Activated CD4-positive, alpha-beta T cell treated with anti-CD3 and anti-CD28 coated beads, Interleukin-2, amount 10 ng/mL, durations not matched to agents 7 days and 5 days (primary cell): Measurements from ENCODE around the gene OXCT1. TPM values are rescaled to one million over a fixed set of nuclear protein-coding genes. Genes with fewer than 3 reads are reported as not detected.

Source experiments
- CTCF ChIA-PET: fragments of 350-600 bp; sonication (Branson Sonifier 250); formaldehyde crosslinking; loops from one replicate; lab custom pipeline; 2021; ENCODE audit warnings: antibody characterized with exemption; lab: Charles Lee
- POLR2A ChIA-PET: fragments of 350-600 bp; sonication (Branson Sonifier 250); formaldehyde crosslinking; loops from one replicate; lab custom pipeline; 2021; ENCODE audit warnings: antibody characterized with exemption; lab: Charles Lee
- DNase-seq: peaks from one replicate; pipeline ENCODE4 v3.0.0-alpha.2; 2020
- H3K27ac Mint-ChIP-seq: one replicate; pipeline ENCODE4 v1.8.0; 2021; ENCODE audit warnings: mild to moderate bottlenecking, moderate library complexity, mixed read lengths
- H3K27me3 Mint-ChIP-seq: one replicate; pipeline ENCODE4 v1.8.0; 2021; ENCODE audit warnings: mixed read lengths
- H3K36me3 Mint-ChIP-seq: one replicate; pipeline ENCODE4 v1.8.0; 2021; ENCODE audit warnings: low read depth, mixed read lengths
- H3K4me1 Mint-ChIP-seq: one replicate; pipeline ENCODE4 v1.8.0; 2021; ENCODE audit warnings: mixed read lengths
- H3K4me3 Mint-ChIP-seq: one replicate; pipeline ENCODE4 v1.8.0; 2021; ENCODE audit warnings: mild to moderate bottlenecking, moderate library complexity, mixed read lengths
- H3K9me3 Mint-ChIP-seq: one replicate; pipeline ENCODE4 v1.8.0; 2021; ENCODE audit warnings: mixed read lengths
- total RNA-seq, 2 experiments: library from RNA; stranded (reverse); gene quantifications; one replicate each; pipeline ENCODE4 v1.2.3, GENCODE V29; 2021

OXCT1 gene
- total RNA-seq, 2 experiments from 2014 or later, result 58.7 to 59.9 TPM

DNA sequence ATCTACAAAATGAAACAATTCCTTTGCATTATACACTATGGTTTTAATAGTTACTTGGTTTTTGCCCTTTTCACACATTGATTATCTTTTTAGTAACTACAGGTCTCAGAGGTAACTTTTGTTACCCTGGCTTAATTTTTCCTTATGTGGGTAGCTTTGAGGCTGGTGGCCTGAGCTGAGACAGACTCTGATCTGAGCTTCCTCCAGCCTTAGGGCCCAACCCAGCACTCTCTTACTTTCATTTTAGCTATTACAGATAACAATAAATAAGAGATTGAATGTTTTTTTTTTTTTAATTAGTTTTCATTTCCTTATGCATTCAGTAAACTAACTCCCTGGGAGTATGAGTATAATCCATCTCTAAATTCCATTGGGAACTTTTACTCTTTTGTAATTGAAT, 15.1 kb upstream of the OXCT1 start:
- DNase-seq, result no peak
- H3K27ac Mint-ChIP-seq, result no peak overlapping the region
- ChIA-PET POLR2A (interaction anchor here (0.7 to 0.9 kb wide), 2 partner anchors 19 to 1135 kb away, joined by 3 read pairs; partner anchors contain the start of gene RIMOC1), CTCF (interaction anchor here (0.9 to 1.0 kb wide), 3 partner anchors 8 to 11 kb away, joined by 3 to 5 read pairs (median 3); no protein-coding TSS in a partner anchor)
- peaks cover 19% of the 10 kb centered on the region for H3K27me3 Mint-ChIP-seq
- H3K4me1 Mint-ChIP-seq, result no peaks in the 10 kb centered on the region
- H3K4me3 Mint-ChIP-seq, result no peak overlapping the region
- H3K36me3 Mint-ChIP-seq, result no peaks in the 10 kb centered on the region
- no peaks in the 10 kb centered on the region for H3K9me3 Mint-ChIP-seq

DNA sequence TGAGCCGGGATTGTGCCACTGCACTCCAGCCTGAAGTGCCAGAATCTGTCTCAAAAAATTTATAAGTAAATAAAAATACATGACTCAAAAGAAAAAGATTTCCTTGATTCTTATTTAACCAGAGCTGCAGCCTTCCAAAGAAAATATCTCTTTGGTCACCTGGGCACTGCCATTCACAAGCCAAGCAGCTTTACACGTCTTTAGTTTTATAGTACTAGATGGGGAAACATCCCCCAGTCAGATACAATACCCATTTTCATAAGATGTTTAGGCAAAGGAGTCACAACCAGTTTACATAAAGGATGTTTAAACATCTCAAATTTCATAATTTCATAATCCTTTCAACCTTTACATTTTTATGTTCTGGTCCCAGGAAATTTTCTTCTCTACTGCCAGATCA, 13.7 kb upstream of the OXCT1 start:
- H3K4me3 Mint-ChIP-seq, result no peak overlapping the region
- peaks cover 14% of the 10 kb centered on the region for H3K27me3 Mint-ChIP-seq
- POLR2A ChIA-PET, result no interaction called here
- CTCF ChIA-PET, result interaction anchor here (1.0 kb wide), 1 partner anchor 20 kb away, joined by 3 read pairs; the partner anchor contains the start of gene RIMOC1
- H3K9me3 Mint-ChIP-seq, result no peaks in the 10 kb centered on the region
- no peak for DNase-seq
- no peak overlapping the region for H3K27ac Mint-ChIP-seq
- no peaks in the 10 kb centered on the region for H3K4me1 Mint-ChIP-seq
- no peaks in the 10 kb centered on the region for H3K36me3 Mint-ChIP-seq

DNA sequence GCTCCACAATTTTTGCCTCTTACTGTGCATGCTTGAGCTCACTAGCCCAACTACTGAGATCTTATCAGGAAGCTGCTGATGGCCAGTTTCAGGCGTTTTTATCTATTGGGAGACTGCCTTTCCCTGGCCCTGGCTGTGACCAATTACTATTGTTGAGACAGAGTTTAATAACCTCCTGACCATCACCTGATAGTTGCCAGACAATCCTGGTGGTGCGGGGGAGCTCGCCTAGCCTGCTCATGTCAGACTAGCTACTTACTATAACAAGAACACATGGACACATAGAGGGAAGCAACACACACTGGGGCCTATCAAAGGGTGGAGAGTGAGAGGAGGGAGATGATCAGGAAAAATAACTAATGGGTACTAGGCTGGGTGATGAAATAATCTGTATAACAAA, 13.0 kb upstream of the OXCT1 start:
- H3K9me3 Mint-ChIP-seq, result no peaks in the 10 kb centered on the region

GRCh38 chr5:41882765-41883164, 12.5 kb upstream of the OXCT1 start:
- Mint-ChIP-seq H3K4me3 (no peak overlapping the region), H3K27ac (no peak overlapping the region), H3K36me3 (no peaks in the 10 kb centered on the region), H3K9me3 (no peaks in the 10 kb centered on the region), H3K27me3 (peaks cover 4% of the 10 kb centered on the region), H3K4me1 (no peaks in the 10 kb centered on the region)
- POLR2A ChIA-PET, result no interaction called here
- CTCF ChIA-PET, result no interaction called here
- DNase-seq, result no peak

More for the DNA sequence above, 13.0 kb upstream of the OXCT1 start:
- peaks cover 8% of the 10 kb centered on the region for H3K27me3 Mint-ChIP-seq
- POLR2A ChIA-PET, result no interaction called here
- no peaks in the 10 kb centered on the region for H3K4me1 Mint-ChIP-seq
- H3K36me3 Mint-ChIP-seq, result no peaks in the 10 kb centered on the region
- no peak for DNase-seq
- H3K4me3 Mint-ChIP-seq, result no peak overlapping the region
- H3K27ac Mint-ChIP-seq, result no peak overlapping the region
- CTCF ChIA-PET, result interaction anchor here (1.0 kb wide), 1 partner anchor 21 kb away, joined by 3 read pairs; the partner anchor contains the start of gene RIMOC1

GRCh38 chr5:41878643-41879478, 8.6 kb upstream of the OXCT1 start:
- Mint-ChIP-seq H3K27me3 (no peaks in the 10 kb centered on the region), H3K4me3 (no peak overlapping the region), H3K9me3 (peaks cover 2% of the 10 kb centered on the region), H3K4me1 (peaks cover 11% of the 10 kb centered on the region), H3K27ac (no peak overlapping the region), H3K36me3 (peaks cover 2% of the 10 kb centered on the region)
- CTCF ChIA-PET, result interaction anchor here (1.0 kb wide), 1 partner anchor 20 kb away, joined by 3 read pairs; no protein-coding TSS in a partner anchor
- DNase-seq, result no peak
- POLR2A ChIA-PET, result no interaction called here

- H3K9me3 Mint-ChIP-seq, result peaks cover 2% of the 10 kb centered on the region
- CTCF ChIA-PET, result no interaction called here
Observed at GRCh38 chr5:41878173-41878572, 7.9 kb upstream of the OXCT1 start.

GRCh38 chr5:41877408-41877807, 7.2 kb upstream of the OXCT1 start:
- H3K4me1 Mint-ChIP-seq, result peaks cover 11% of the 10 kb centered on the region
- ChIA-PET POLR2A (no interaction called here), CTCF (interaction anchor here (1.2 kb wide), 1 partner anchor 8 kb away, joined by 5 read pairs; no protein-coding TSS in a partner anchor)
- H3K9me3 Mint-ChIP-seq, result peaks cover 2% of the 10 kb centered on the region
- no peaks in the 10 kb centered on the region for H3K27me3 Mint-ChIP-seq
- no peak for DNase-seq
- peaks cover 2% of the 10 kb centered on the region for H3K36me3 Mint-ChIP-seq
- no peak overlapping the region for H3K4me3 Mint-ChIP-seq
- no peak overlapping the region for H3K27ac Mint-ChIP-seq

More at GRCh38 chr5:41878173-41878572, 7.9 kb upstream of the OXCT1 start:
- no peaks in the 10 kb centered on the region for H3K27me3 Mint-ChIP-seq
- H3K4me3 Mint-ChIP-seq, result no peak overlapping the region
- H3K27ac Mint-ChIP-seq, result no peak overlapping the region
- peaks cover 11% of the 10 kb centered on the region for H3K4me1 Mint-ChIP-seq
- POLR2A ChIA-PET, result no interaction called here
- peaks cover 2% of the 10 kb centered on the region for H3K36me3 Mint-ChIP-seq
- no peak for DNase-seq

DNA sequence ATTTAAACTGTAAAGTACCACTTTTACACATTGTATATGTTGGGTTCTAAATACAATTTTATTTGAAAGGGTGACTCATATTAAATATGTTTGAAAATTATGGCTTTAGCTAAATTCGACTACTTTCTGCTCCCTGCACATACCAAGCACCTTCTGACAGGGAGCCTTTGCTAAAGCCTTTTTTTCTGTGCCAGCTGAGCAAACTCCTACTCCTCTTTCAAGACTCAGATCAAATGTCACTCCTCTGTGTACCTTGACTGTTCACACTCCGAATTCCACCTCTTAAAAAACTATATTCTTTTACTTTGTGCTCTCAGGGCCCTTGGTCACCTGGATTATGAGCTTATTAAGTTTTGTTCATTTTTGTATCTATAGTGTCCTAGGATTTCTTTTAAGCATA, 6.5 kb upstream of the OXCT1 start:
- Mint-ChIP-seq H3K36me3 (peaks cover 2% of the 10 kb centered on the region), H3K9me3 (peaks cover 2% of the 10 kb centered on the region), H3K4me3 (no peak overlapping the region), H3K27me3 (no peaks in the 10 kb centered on the region), H3K4me1 (peaks cover 11% of the 10 kb centered on the region), H3K27ac (no peak overlapping the region)
- no peak for DNase-seq
- CTCF ChIA-PET, result interaction anchor here (1.1 to 1.3 kb wide), 4 partner anchors 9 to 49 kb away, joined by 3 to 5 read pairs (median 4); partner anchors contain the start of gene FBXO4
- POLR2A ChIA-PET, result interaction anchor here (0.9 kb wide), 1 partner anchor 27 kb away, joined by 3 read pairs; the partner anchor contains the start of gene RIMOC1

GRCh38 chr5:41875121-41875520, 4.9 kb upstream of the OXCT1 start:
- Mint-ChIP-seq H3K27ac (no peak overlapping the region), H3K4me1 (peaks cover 21% of the 10 kb centered on the region), H3K27me3 (no peaks in the 10 kb centered on the region), H3K4me3 (no peak overlapping the region), H3K36me3 (peaks cover 2% of the 10 kb centered on the region), H3K9me3 (peaks cover 2% of the 10 kb centered on the region)
- ChIA-PET POLR2A (no interaction called here), CTCF (interaction anchor here (1.2 to 1.3 kb wide), 2 partner anchors 15 to 50 kb away, joined by 3 to 5 read pairs; partner anchors contain the start of gene FBXO4)
- no peak for DNase-seq

DNA sequence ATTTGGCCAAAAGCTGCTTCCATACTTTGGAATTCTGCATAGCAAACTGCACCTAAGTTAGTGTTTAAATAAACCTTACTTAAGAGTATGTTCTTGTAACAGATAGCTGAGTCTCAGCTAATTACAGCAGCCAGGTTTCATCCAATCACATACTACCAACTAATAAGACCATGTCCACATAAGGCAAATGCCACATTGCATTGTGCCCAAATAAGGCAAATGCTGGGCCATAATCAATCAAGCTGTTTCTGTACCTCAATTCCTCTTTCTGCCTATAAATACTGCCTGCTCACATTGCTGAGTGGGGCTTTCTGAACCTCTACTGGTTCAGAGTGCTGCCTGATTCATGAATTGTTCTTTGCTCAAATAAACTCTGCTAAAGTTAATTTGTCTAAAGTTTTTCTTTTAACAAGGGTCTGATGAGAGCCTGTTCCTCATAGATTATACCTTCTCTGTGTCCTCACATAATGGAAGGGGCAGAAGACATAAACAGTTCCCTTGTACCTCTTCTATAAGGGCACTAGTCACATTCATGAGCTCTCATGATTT, 4.4 kb upstream of the OXCT1 start:
- Mint-ChIP-seq H3K4me1 (peaks cover 21% of the 10 kb centered on the region), H3K27me3 (no peaks in the 10 kb centered on the region), H3K9me3 (peaks cover 2% of the 10 kb centered on the region), H3K36me3 (peaks cover 2% of the 10 kb centered on the region), H3K4me3 (no peak overlapping the region), H3K27ac (peak overlapping the region; percentile 31)
- ChIA-PET POLR2A (no interaction called here), CTCF (interaction anchor here (1.2 kb wide), 1 partner anchor 16 kb away, joined by 3 read pairs; no protein-coding TSS in a partner anchor)
- DNase-seq, result no peak

DNA sequence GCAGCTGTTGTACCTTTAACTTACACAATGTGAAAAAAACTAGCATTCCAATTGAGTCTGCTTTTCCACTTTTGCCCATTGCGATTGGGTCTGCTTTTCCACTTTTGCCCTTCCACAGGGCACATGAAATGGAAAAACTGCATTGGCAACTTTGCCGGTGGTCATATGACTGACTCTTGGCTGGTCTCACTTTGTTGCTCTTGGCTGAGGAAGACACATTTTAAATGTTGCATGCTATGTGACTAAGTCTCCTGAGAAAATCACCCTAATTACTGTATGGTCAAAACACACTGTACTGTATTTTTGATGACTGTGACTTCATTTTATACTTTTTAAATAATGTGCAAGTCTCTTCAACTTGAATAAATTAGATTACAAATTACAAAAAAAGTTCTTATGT, 1.6 kb upstream of the OXCT1 start:
- CTCF ChIA-PET, result no interaction called here
- no peak overlapping the region for H3K4me3 Mint-ChIP-seq

GRCh38 chr5:41870627-41871048, 413 bp upstream of the OXCT1 start:
- H3K36me3 Mint-ChIP-seq, result peaks cover 23% of the 10 kb centered on the region
- POLR2A ChIA-PET, result no interaction called here
- H3K27me3 Mint-ChIP-seq, result no peaks in the 10 kb centered on the region
- H3K4me3 Mint-ChIP-seq, result peak overlapping the region; percentile 89
- peak overlapping the region; percentile 94 for H3K27ac Mint-ChIP-seq
- peaks cover 48% of the 10 kb centered on the region for H3K4me1 Mint-ChIP-seq
- H3K9me3 Mint-ChIP-seq, result peaks cover 2% of the 10 kb centered on the region
- CTCF ChIA-PET, result no interaction called here
- DNase-seq, result no peak

More for the DNA sequence above, 1.6 kb upstream of the OXCT1 start:
- Mint-ChIP-seq H3K4me1 (peaks cover 39% of the 10 kb centered on the region), H3K36me3 (peaks cover 14% of the 10 kb centered on the region), H3K27me3 (no peaks in the 10 kb centered on the region), H3K27ac (no peak overlapping the region), H3K9me3 (peaks cover 2% of the 10 kb centered on the region)
- POLR2A ChIA-PET, result no interaction called here
- DNase-seq, result no peak
